ENCODE data around the gene CAVIN4.

Gene CAVIN4

DNA sequence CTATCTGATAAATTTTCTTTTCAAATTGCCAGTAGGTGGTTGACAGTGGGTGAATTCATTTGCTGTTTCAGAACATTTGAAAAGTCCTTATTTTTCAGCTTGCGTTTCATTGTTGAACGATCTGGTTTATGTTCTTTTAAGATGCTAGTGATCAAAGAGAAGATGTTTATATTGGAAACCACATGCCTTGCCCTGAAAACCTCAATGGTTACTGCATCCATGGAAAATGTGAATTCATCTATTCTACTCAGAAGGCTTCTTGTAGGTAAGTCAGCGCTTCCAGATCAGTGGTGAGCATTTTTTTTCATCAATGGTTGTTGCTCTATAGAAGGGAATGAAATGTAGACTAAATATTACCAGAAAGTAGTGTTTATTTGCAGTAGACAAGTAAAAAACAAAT lies 16.6 kb upstream of the CAVIN4 start:
- Histone ChIP-seq H3K36me3 (ENCODE audit: insufficient read depth, low read length) (no peaks in the 10 kb centered on the region), H3K9me3 (ENCODE audit: insufficient read depth, low read length, severe bottlenecking) (no peaks in the 10 kb centered on the region), H3K9ac (ENCODE audit: low read depth, low read length) (no peak overlapping the region), H3K27me3 (ENCODE audit: insufficient read depth, low read length, poor library complexity) (no peaks in the 10 kb centered on the region), H3K4me3 (ENCODE audit: low read depth in 1 of 2, low read length in 2 of 2) (no peak overlapping the region), H2AFZ (ENCODE audit: low read depth, low read length) (no peak overlapping the region), H3K4me1 (ENCODE audit: insufficient read depth, low read length) (no peaks in the 10 kb centered on the region), H3K79me2 (ENCODE audit: insufficient read depth, low read length) (no peaks in the 10 kb centered on the region), H4K20me1 (ENCODE audit: insufficient read depth, low read length) (no peaks in the 10 kb centered on the region), H3K4me2 (ENCODE audit: insufficient read depth, low read length) (no peak overlapping the region), H3K27ac (ENCODE audit: low read length) (no peak overlapping the region)
- DNase-seq (no peak), ATAC-seq (ENCODE audit: insufficient read depth, low read depth) (no peak)
- TF ChIP-seq, protein P1, sequence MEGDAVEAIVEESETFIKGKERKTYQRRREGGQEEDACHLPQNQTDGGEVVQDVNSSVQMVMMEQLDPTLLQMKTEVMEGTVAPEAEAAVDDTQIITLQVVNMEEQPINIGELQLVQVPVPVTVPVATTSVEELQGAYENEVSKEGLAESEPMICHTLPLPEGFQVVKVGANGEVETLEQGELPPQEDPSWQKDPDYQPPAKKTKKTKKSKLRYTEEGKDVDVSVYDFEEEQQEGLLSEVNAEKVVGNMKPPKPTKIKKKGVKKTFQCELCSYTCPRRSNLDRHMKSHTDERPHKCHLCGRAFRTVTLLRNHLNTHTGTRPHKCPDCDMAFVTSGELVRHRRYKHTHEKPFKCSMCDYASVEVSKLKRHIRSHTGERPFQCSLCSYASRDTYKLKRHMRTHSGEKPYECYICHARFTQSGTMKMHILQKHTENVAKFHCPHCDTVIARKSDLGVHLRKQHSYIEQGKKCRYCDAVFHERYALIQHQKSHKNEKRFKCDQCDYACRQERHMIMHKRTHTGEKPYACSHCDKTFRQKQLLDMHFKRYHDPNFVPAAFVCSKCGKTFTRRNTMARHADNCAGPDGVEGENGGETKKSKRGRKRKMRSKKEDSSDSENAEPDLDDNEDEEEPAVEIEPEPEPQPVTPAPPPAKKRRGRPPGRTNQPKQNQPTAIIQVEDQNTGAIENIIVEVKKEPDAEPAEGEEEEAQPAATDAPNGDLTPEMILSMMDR (IDR thresholded peaks at IDR 0.05; ENCODE audit: borderline replicate concordance, extremely low read depth, low read length, poor library complexity, severe bottlenecking): no peak
- TF ChIP-seq EZH2 (IDR thresholded peaks at IDR 0.05; ENCODE audit: borderline replicate concordance, low read depth, low read length, severe bottlenecking): no peak

DNA sequence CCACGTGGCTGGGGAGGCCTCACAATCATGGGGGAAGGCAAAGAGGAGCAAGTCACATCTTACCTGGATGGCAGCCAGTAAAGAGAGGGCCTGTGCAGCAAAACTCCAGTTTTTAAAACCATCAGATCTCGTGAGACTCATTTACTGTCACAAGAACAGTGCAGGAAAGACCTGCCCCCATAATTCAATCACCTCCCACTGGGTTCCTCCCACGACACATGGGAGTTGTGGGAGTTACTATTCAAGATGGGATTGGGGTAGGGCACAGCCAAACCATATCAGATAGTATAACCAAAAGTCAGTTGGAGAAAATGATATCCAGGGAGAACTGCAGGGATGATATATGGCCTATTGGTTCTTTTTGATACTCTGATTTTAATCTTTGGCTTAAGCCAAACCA lies 10.0 kb upstream of the CAVIN4 start:
- Histone ChIP-seq H3K4me2 (ENCODE audit: insufficient read depth, low read length) (no peak overlapping the region), H4K20me1 (ENCODE audit: insufficient read depth, low read length) (no peaks in the 10 kb centered on the region), H3K27me3 (ENCODE audit: insufficient read depth, low read length, poor library complexity) (no peaks in the 10 kb centered on the region), H2AFZ (ENCODE audit: low read depth, low read length) (no peak overlapping the region), H3K36me3 (ENCODE audit: insufficient read depth, low read length) (no peaks in the 10 kb centered on the region), H3K79me2 (ENCODE audit: insufficient read depth, low read length) (no peaks in the 10 kb centered on the region), H3K27ac (ENCODE audit: low read length) (no peak overlapping the region), H3K4me1 (ENCODE audit: insufficient read depth, low read length) (no peaks in the 10 kb centered on the region), H3K9ac (ENCODE audit: low read depth, low read length) (no peak overlapping the region), H3K9me3 (ENCODE audit: insufficient read depth, low read length, severe bottlenecking) (no peaks in the 10 kb centered on the region), H3K4me3 (ENCODE audit: low read depth in 1 of 2, low read length in 2 of 2) (no peak overlapping the region)
- no peak for TF ChIP-seq EZH2 (IDR thresholded peaks at IDR 0.05; ENCODE audit: borderline replicate concordance, low read depth, low read length, severe bottlenecking)
- TF ChIP-seq, protein P1 (IDR thresholded peaks at IDR 0.05; ENCODE audit: borderline replicate concordance, extremely low read depth, low read length, poor library complexity, severe bottlenecking): no peak
- DNase-seq: no peak
- no peak for ATAC-seq (ENCODE audit: insufficient read depth, low read depth)

DNA sequence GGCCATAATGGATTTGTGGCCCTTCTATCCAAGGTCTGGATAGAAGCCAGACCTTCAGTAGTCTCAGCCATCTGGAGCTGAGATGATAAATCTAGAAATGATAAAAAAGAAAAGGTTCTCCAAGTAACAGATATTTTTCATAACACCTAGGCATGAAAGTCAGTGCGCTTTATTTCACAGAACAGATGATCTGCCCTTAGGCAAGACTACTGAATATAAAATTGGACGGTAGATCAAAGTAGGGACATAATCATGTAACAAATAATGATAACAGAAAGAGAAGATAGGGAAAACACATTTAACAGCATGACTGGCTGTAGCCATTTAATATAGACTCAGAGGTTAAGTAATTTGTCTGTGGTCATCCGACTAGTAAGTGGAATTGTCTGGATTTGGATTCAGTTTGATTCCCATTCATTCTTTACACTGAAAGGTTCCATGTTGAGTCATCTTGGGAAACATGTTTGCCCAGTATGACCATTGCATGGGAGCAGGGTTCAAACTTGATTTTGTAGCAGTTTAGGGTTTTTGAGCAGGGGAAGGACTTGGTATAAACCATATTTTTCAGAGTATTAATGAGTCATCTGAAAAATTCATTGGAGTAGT lies 4.1 kb upstream of the CAVIN4 start:
- no peaks in the 10 kb centered on the region for H4K20me1 ChIP-seq (ENCODE audit: insufficient read depth, low read length)
- no peak overlapping the region for H3K27ac ChIP-seq (ENCODE audit: low read length)
- H3K9ac ChIP-seq (ENCODE audit: low read depth, low read length): no peak overlapping the region
- no peaks in the 10 kb centered on the region for H3K4me1 ChIP-seq (ENCODE audit: insufficient read depth, low read length)
- no peak overlapping the region for H3K4me3 ChIP-seq (ENCODE audit: low read depth in 1 of 2, low read length in 2 of 2)
- ATAC-seq (ENCODE audit: insufficient read depth, low read depth) (no peak), DNase-seq (no peak)
- no peak overlapping the region for H3K4me2 ChIP-seq (ENCODE audit: insufficient read depth, low read length)
- H2AFZ ChIP-seq (ENCODE audit: low read depth, low read length): no peak overlapping the region
- TF ChIP-seq EZH2 (IDR thresholded peaks at IDR 0.05; ENCODE audit: borderline replicate concordance, low read depth, low read length, severe bottlenecking): no peak
- TF ChIP-seq, protein P1 (IDR thresholded peaks at IDR 0.05; ENCODE audit: borderline replicate concordance, extremely low read depth, low read length, poor library complexity, severe bottlenecking): no peak
- H3K27me3 ChIP-seq (ENCODE audit: insufficient read depth, low read length, poor library complexity): no peaks in the 10 kb centered on the region
- H3K9me3 ChIP-seq (ENCODE audit: insufficient read depth, low read length, severe bottlenecking): no peaks in the 10 kb centered on the region
- no peaks in the 10 kb centered on the region for H3K36me3 ChIP-seq (ENCODE audit: insufficient read depth, low read length)
- H3K79me2 ChIP-seq (ENCODE audit: insufficient read depth, low read length): no peaks in the 10 kb centered on the region
